Gastrocnemius medialis (tissue), 4 donors: Measurements from ENCODE around the gene EMILIN2.

Experiments
- CTCF ChIP-seq, 5 experiments: fragments of 450-650 bp in 3 of 5; fragments of 200-600 bp in 2 of 5; sonication (generic) in 2 of 5; IDR thresholded peaks in 4 of 5; conservative IDR thresholded peaks in 1 of 5; 1 replicate in 4 of 5; 2 replicates in 1 of 5; pipeline ENCODE4 v1.5.1; 2016 to 2019; ENCODE audit warnings: antibody characterized with exemption in 5 of 5, mild to moderate bottlenecking in 3 of 5, moderate library complexity in 3 of 5
- POLR2A ChIP-seq, 2 donors: fragments of 450-650 bp; IDR thresholded peaks; one replicate each; pipeline ENCODE4 v1.6.1; 2017; ENCODE audit warnings: antibody characterized with exemption in 2 of 2, mild to moderate bottlenecking in 2 of 2, moderate library complexity in 2 of 2

GRCh38 chr18:2914185-2914880 is 67.5 kb downstream of the EMILIN2 start:
- TF ChIP-seq POLR2A (IDR thresholded peaks at IDR 0.05) = no peak
- no peak for TF ChIP-seq CTCF (IDR thresholded peaks at IDR 0.05 in 4 of 5, conservative IDR thresholded peaks at IDR 0.05 in 1 of 5)
